HepG2 (cell line): ENCODE results near the gene ILDR1.

ENCODE experiments used
- BRF2 ChIP-seq: sonication (generic); formaldehyde crosslinking; IDR thresholded peaks from 2 replicates; pipeline ENCODE4 v1.8.1; 2022; ENCODE audit warnings: mild to moderate bottlenecking, missing genetic modification reagents
- CTCF ChIP-seq: sonication (generic); formaldehyde crosslinking; IDR thresholded peaks from 2 replicates; pipeline ENCODE4 v1.5.0; 2020; ENCODE audit warnings: mild to moderate bottlenecking, missing genetic modification reagents, moderate library complexity
- ELK4 ChIP-seq: sonication (generic); formaldehyde crosslinking; IDR thresholded peaks from 2 replicates; pipeline ENCODE4 v1.9.0; 2021; ENCODE audit warnings: missing genetic modification reagents, borderline replicate concordance
- FOXK1 ChIP-seq: sonication (generic); formaldehyde crosslinking; IDR thresholded peaks from 2 replicates; pipeline ENCODE4 v1.4.0; 2020; ENCODE audit warnings: low read depth, missing genetic modification reagents, borderline replicate concordance
- IRF2 ChIP-seq: IDR thresholded peaks from 2 replicates; pipeline ENCODE4 v1.6.1; 2018; ENCODE audit warnings: missing genetic modification reagents, missing compliant biosample characterization
- KDM1A ChIP-seq: IDR thresholded peaks from 2 replicates; pipeline ENCODE4 v1.6.1; 2016; ENCODE audit warnings: missing compliant biosample characterization
- KDM3A ChIP-seq: IDR thresholded peaks from 2 replicates; pipeline ENCODE4 v1.6.1; 2018; ENCODE audit warnings: low read depth, missing compliant biosample characterization
- POLR2A ChIP-seq, 2 experiments: IDR thresholded peaks; 2 replicates each; pipeline ENCODE4 v1.6.1; 2011; ENCODE audit warnings: low read depth in 2 of 2, low read length in 2 of 2, mild to moderate bottlenecking in 1 of 2, moderate library complexity in 1 of 2; ENCODE audit not compliant: insufficient read depth in 1 of 2
- POLR2AphosphoS2 ChIP-seq: IDR thresholded peaks from 2 replicates; pipeline ENCODE4 v1.6.1; 2011; ENCODE audit warnings: low read depth, low read length, improper control_type of control experiment
- SP1 ChIP-seq, 2 experiments: fragments of 450-650 bp in 1 of 2; sonication (generic) in 1 of 2; formaldehyde crosslinking in 1 of 2; IDR thresholded peaks; 2 replicates each; pipeline versions ENCODE4 v1.4.0 to v1.6.1; 2016 to 2020; ENCODE audit warnings: missing genetic modification reagents in 1 of 2
- ZBTB43 ChIP-seq: sonication (generic); formaldehyde crosslinking; conservative IDR thresholded peaks from 2 replicates; pipeline ENCODE4 v1.4.0; 2020; ENCODE audit warnings: missing genetic modification reagents
- ZFX ChIP-seq: sonication (generic); formaldehyde crosslinking; IDR thresholded peaks from 2 replicates; pipeline ENCODE4 v1.4.0; 2020; ENCODE audit warnings: mild to moderate bottlenecking, low read depth, missing genetic modification reagents, moderate library complexity
- ZKSCAN1 ChIP-seq: fragments of 150-350 bp; IDR thresholded peaks from 2 replicates; pipeline ENCODE4 v1.6.1; 2014; ENCODE audit warnings: low read length
- ZNF136 ChIP-seq: sonication (generic); formaldehyde crosslinking; IDR thresholded peaks from 2 replicates; pipeline ENCODE4 v1.8.1; 2022; ENCODE audit warnings: low read depth, mild to moderate bottlenecking, moderate library complexity, missing genetic modification reagents

- TF ChIP-seq ZKSCAN1 (no peak), ZNF136 (CRISPR knock-in tag) (no peak), KDM1A (CRISPR knock-in tag) (no peak), BRF2 (CRISPR knock-in tag) (no peak), POLR2AphosphoS2 (no peak), ZBTB43 (CRISPR knock-in tag) (no peak), POLR2A (IDR thresholded peaks at IDR 0.05; ENCODE audit: insufficient read depth in 1 of 2, low read depth in 2 of 2, low read length in 2 of 2) (no peak), SP1 (IDR thresholded peaks at IDR 0.05) (no peak), SP1 (CRISPR knock-in tag; IDR thresholded peaks at IDR 0.05) (no peak), FOXK1 (CRISPR knock-in tag) (no peak), KDM3A (CRISPR knock-in tag) (no peak), IRF2 (CRISPR knock-in tag) (no peak), CTCF (CRISPR knock-in tag) (no peak), ELK4 (no peak), ZFX (no peak)
Measured at GRCh38 chr3:121943431-121943830, 78.6 kb downstream of the ILDR1 start.
